Trophoblast cell (in vitro differentiated cells and primary cell): ENCODE measurements around the gene MTRFR.
"Not testable (repeated sequence)": the region's sequence is repeated elsewhere in the genome, so short reads cannot be mapped to it uniquely, and the experiment has no call there.

Source experiments
- DNase-seq, 2 donors: peaks; one replicate each; pipeline ENCODE4 v3.0.0-alpha.2; 2016
- H2AFZ ChIP-seq: 2 replicates; pipeline ENCODE4 v1.6.1; 2013; ENCODE audit warnings: low read length, moderate library complexity, mild to moderate bottlenecking; ENCODE audit not compliant: insufficient read depth, poor library complexity
- H2AK5ac ChIP-seq: 2 replicates; pipeline ENCODE4 v1.6.1; 2013; ENCODE audit warnings: mild to moderate bottlenecking, low read length
- H2BK120ac ChIP-seq: 2 replicates; pipeline ENCODE4 v1.6.1; 2013; ENCODE audit warnings: low read length, mild to moderate bottlenecking, moderate library complexity; ENCODE audit not compliant: insufficient read depth, poor library complexity
- H2BK12ac ChIP-seq: 2 replicates; pipeline ENCODE4 v1.6.1; 2013; ENCODE audit warnings: mild to moderate bottlenecking, low read length, moderate library complexity
- H2BK5ac ChIP-seq: 2 replicates; pipeline ENCODE4 v1.6.1; 2013; ENCODE audit warnings: low read length, low read depth, moderate library complexity, mild to moderate bottlenecking; ENCODE audit not compliant: poor library complexity
- H3K14ac ChIP-seq: 2 replicates; pipeline ENCODE4 v1.6.1; 2013; ENCODE audit warnings: mild to moderate bottlenecking, low read length
- H3K18ac ChIP-seq: 2 replicates; pipeline ENCODE4 v1.6.1; 2013; ENCODE audit warnings: mild to moderate bottlenecking, low read length
- H3K23ac ChIP-seq: 2 replicates; pipeline ENCODE4 v1.6.1; 2013; ENCODE audit warnings: low read length
- H3K27ac ChIP-seq: 2 replicates; pipeline ENCODE4 v1.5.1; 2013; ENCODE audit warnings: low read depth, mild to moderate bottlenecking, inconsistent platforms, low read length, moderate library complexity
- H3K27me3 ChIP-seq: 2 replicates; pipeline ENCODE4 v1.6.1; 2013; ENCODE audit warnings: inconsistent platforms, mild to moderate bottlenecking, low read length, moderate library complexity; ENCODE audit not compliant: insufficient read depth
- H3K36me3 ChIP-seq, 2 experiments: 1 replicate in 1 of 2; 2 replicates in 1 of 2; pipeline ENCODE4 v1.6.1; 2013; ENCODE audit warnings: low read length in 2 of 2, mild to moderate bottlenecking in 2 of 2, moderate library complexity in 1 of 2; ENCODE audit not compliant: insufficient read depth in 2 of 2, control insufficient read depth in 1 of 2
- H3K4ac ChIP-seq: 2 replicates; pipeline ENCODE4 v1.6.1; 2013; ENCODE audit warnings: low read depth, mild to moderate bottlenecking, low read length, moderate library complexity
- H3K4me1 ChIP-seq, 2 experiments: 1 replicate in 1 of 2; 2 replicates in 1 of 2; pipeline ENCODE4 v1.6.1; 2013; ENCODE audit warnings: low read length in 2 of 2, mild to moderate bottlenecking in 2 of 2, moderate library complexity in 1 of 2; ENCODE audit not compliant: insufficient read depth in 2 of 2, control insufficient read depth in 1 of 2
- H3K4me2 ChIP-seq: 2 replicates; pipeline ENCODE4 v1.6.1; 2013; ENCODE audit warnings: inconsistent platforms, mild to moderate bottlenecking, low read length, moderate library complexity
- H3K4me3 ChIP-seq: 2 replicates; pipeline ENCODE4 v1.5.1; 2013; ENCODE audit warnings: mild to moderate bottlenecking, low read depth, low read length, inconsistent platforms
- H3K79me1 ChIP-seq: one replicate; pipeline ENCODE4 v1.6.1; 2013; ENCODE audit warnings: low read length
- H3K79me2 ChIP-seq: 2 replicates; pipeline ENCODE4 v1.6.1; 2013; ENCODE audit warnings: low read length, mild to moderate bottlenecking; ENCODE audit not compliant: control insufficient read depth, insufficient read depth, poor library complexity
- H3K9ac ChIP-seq: 2 replicates; pipeline ENCODE4 v1.6.1; 2013; ENCODE audit warnings: mild to moderate bottlenecking, low read length
- H3K9me3 ChIP-seq: 2 replicates; pipeline ENCODE4 v1.6.1; 2013; ENCODE audit warnings: low read depth, mild to moderate bottlenecking, control low read depth, inconsistent platforms, low read length; ENCODE audit not compliant: insufficient read depth
- H4K12ac ChIP-seq: 2 replicates; pipeline ENCODE4 v1.6.1; 2013; ENCODE audit warnings: low read depth, mild to moderate bottlenecking, low read length, moderate library complexity
- H4K8ac ChIP-seq: 2 replicates; pipeline ENCODE4 v1.6.1; 2013; ENCODE audit warnings: low read depth, mild to moderate bottlenecking, low read length, moderate library complexity
- H4K91ac ChIP-seq: one replicate; pipeline ENCODE4 v1.6.1; 2013; ENCODE audit warnings: low read depth, mild to moderate bottlenecking, low read length, moderate library complexity
- WGBS: extraction: QIAGEN DNeasy Blood & Tissue Kit; methylation state at CpG from one replicate; pipeline ENCODE4 v1.1.7; 2013; ENCODE audit warnings: missing lambda C conversion rate; ENCODE audit not compliant: insufficient read length, insufficient coverage; ENCODE audit errors: extremely low coverage; 5-methylcytosine and 5-hydroxymethylcytosine counted together

The MTRFR gene

GRCh38 chr12:123248996-123249741 lies 15.9 kb downstream of the MTRFR start:
- not testable (repeated sequence) for H2BK12ac ChIP-seq, H3K4me2 ChIP-seq, H3K9me3 ChIP-seq, H3K79me2 ChIP-seq, H3K4me3 ChIP-seq, H3K14ac ChIP-seq, H3K23ac ChIP-seq, H2BK5ac ChIP-seq, H3K18ac ChIP-seq, H3K27ac ChIP-seq, H3K4ac ChIP-seq, H4K12ac ChIP-seq, DNase-seq, H4K91ac ChIP-seq, H3K9ac ChIP-seq, H4K8ac ChIP-seq, H2AFZ ChIP-seq, H3K27me3 ChIP-seq, H2AK5ac ChIP-seq, H3K79me1 ChIP-seq, H2BK120ac ChIP-seq
- Histone ChIP-seq H3K4me1 (peaks cover 9 to 11% of the 10 kb centered on the region in 2 experiments), H3K36me3 (peaks cover 25 to 33% of the 10 kb centered on the region in 2 experiments)
- no CpG with 5 or more reads among the region's 26 CpGs for WGBS

- peaks cover 9 to 13% of the 10 kb centered on the region in 2 experiments for H3K4me1 ChIP-seq
- H2BK120ac ChIP-seq: peak overlapping the region; percentile 19
- no peak overlapping the region for H2BK5ac ChIP-seq
- peak overlapping the region; percentile 32 for H4K91ac ChIP-seq
- H3K36me3 ChIP-seq: peaks cover 34 to 43% of the 10 kb centered on the region in 2 experiments
- H3K18ac ChIP-seq: peak overlapping the region; percentile 17
- H3K4me2 ChIP-seq: no peak overlapping the region
- DNase-seq: peak; percentile 41 to 58
- H3K9me3 ChIP-seq: peaks cover 9% of the 10 kb centered on the region
- H3K4me3 ChIP-seq: no peak overlapping the region
- H4K12ac ChIP-seq: no peak overlapping the region
- no peaks in the 10 kb centered on the region for H3K27me3 ChIP-seq
- H3K9ac ChIP-seq: no peak overlapping the region
- peak overlapping the region; percentile 59 for H4K8ac ChIP-seq
- H2AK5ac ChIP-seq: no peak overlapping the region
- peak overlapping the region; percentile 34 for H3K14ac ChIP-seq
- H3K4ac ChIP-seq: peak overlapping the region; percentile 34
- H2AFZ ChIP-seq: peak overlapping the region; percentile 40
- no CpG with 5 or more reads among the region's 13 CpGs for WGBS
- peak overlapping the region; percentile 27 for H3K27ac ChIP-seq
- H3K79me1 ChIP-seq: peaks cover 5% of the 10 kb centered on the region
- H2BK12ac ChIP-seq: peak overlapping the region; percentile 47
- no peak overlapping the region for H3K23ac ChIP-seq
- no peaks in the 10 kb centered on the region for H3K79me2 ChIP-seq
These were observed 17.5 kb downstream of the MTRFR start for GRCh38 chr12:123250471-123251383.

- peaks cover 9 to 13% of the 10 kb centered on the region in 2 experiments for H3K4me1 ChIP-seq
- no peaks in the 10 kb centered on the region for H3K27me3 ChIP-seq
- no peak overlapping the region for H3K9ac ChIP-seq
- no peak overlapping the region for H4K8ac ChIP-seq
- no peak overlapping the region for H2BK5ac ChIP-seq
- no peak overlapping the region for H2AK5ac ChIP-seq
- H3K9me3 ChIP-seq: peaks cover 9% of the 10 kb centered on the region
- peaks cover 38 to 46% of the 10 kb centered on the region in 2 experiments for H3K36me3 ChIP-seq
- H3K4me3 ChIP-seq: no peak overlapping the region
- H4K91ac ChIP-seq: peak overlapping the region; percentile 32
- H2BK120ac ChIP-seq: no peak overlapping the region
- WGBS: no CpG with 5 or more reads among the region's 8 CpGs
- H3K79me1 ChIP-seq: peaks cover 5% of the 10 kb centered on the region
- H3K14ac ChIP-seq: no peak overlapping the region
- no peak for DNase-seq
- no peak overlapping the region for H3K4me2 ChIP-seq
- no peak overlapping the region for H3K27ac ChIP-seq
- peak overlapping the region; percentile 13 for H3K4ac ChIP-seq
- H3K79me2 ChIP-seq: no peaks in the 10 kb centered on the region
- no peak overlapping the region for H4K12ac ChIP-seq
- H3K23ac ChIP-seq: no peak overlapping the region
- no peak overlapping the region for H2BK12ac ChIP-seq
- H2AFZ ChIP-seq: peak overlapping the region; percentile 40
- no peak overlapping the region for H3K18ac ChIP-seq
These were observed 18.3 kb downstream of the MTRFR start for GRCh38 chr12:123251403-123252076.

GRCh38 chr12:123252365-123252764 lies 19.1 kb downstream of the MTRFR start:
- peaks cover 39 to 48% of the 10 kb centered on the region in 2 experiments for H3K36me3 ChIP-seq
- H3K79me2 ChIP-seq, H3K4me2 ChIP-seq, H3K23ac ChIP-seq, DNase-seq, H4K91ac ChIP-seq, H2BK5ac ChIP-seq, H4K12ac ChIP-seq, H2BK120ac ChIP-seq, H3K9me3 ChIP-seq, H3K9ac ChIP-seq, H3K18ac ChIP-seq, H2AFZ ChIP-seq, H3K14ac ChIP-seq, H4K8ac ChIP-seq, H3K4ac ChIP-seq, H2AK5ac ChIP-seq, H3K27ac ChIP-seq, H3K27me3 ChIP-seq, H3K79me1 ChIP-seq, H2BK12ac ChIP-seq, H3K4me3 ChIP-seq: not testable (repeated sequence)
- no CpG with 5 or more reads among the region's 9 CpGs for WGBS
- H3K4me1 ChIP-seq: peaks cover 9 to 13% of the 10 kb centered on the region in 2 experiments
